Activated CD4-positive, alpha-beta T cell treated with anti-CD3 and anti-CD28 coated beads for 4 hours (primary cell): ENCODE measurements around the gene KCTD10.
A peak's percentile ranks its signal among the peaks of the same experiment; 100 is the strongest.

Experiments
- DNase-seq, 2 donors: peaks; one replicate each; pipeline ENCODE4 v3.0.0-alpha.2; 2020

KCTD10 gene, protein sequence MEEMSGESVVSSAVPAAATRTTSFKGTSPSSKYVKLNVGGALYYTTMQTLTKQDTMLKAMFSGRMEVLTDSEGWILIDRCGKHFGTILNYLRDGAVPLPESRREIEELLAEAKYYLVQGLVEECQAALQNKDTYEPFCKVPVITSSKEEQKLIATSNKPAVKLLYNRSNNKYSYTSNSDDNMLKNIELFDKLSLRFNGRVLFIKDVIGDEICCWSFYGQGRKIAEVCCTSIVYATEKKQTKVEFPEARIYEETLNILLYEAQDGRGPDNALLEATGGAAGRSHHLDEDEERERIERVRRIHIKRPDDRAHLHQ

GRCh38 chr12:109477185-109477962, at the start of gene KCTD10, which contains the start of gene UBE3B:
Gene KCTD10 (minus strand): TSS chr12:109477300. CDS start chr12:109477262, 38 bp downstream.
Gene UBE3B (plus strand): TSS chr12:109477634. CDS start chr12:109483552, 5,918 bp downstream.
- peak; percentile 81 to 84 for DNase-seq

DNA sequence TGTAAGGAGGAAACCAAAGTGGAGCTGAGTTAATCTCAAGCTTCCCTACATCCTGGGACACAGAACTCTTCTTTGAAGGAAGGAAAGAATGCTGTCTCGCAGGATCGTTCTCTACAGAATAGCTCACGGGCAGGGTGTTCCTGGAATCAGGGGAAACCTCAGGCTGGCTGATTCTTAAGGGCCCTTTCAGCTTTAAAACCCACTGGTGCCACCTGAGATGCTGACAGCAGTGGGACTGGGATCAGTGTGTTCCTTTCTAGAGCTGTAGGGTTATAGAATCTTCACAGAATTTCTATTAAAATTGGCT, 48.1 kb upstream of the KCTD10 start:
- no peak for DNase-seq

DNA sequence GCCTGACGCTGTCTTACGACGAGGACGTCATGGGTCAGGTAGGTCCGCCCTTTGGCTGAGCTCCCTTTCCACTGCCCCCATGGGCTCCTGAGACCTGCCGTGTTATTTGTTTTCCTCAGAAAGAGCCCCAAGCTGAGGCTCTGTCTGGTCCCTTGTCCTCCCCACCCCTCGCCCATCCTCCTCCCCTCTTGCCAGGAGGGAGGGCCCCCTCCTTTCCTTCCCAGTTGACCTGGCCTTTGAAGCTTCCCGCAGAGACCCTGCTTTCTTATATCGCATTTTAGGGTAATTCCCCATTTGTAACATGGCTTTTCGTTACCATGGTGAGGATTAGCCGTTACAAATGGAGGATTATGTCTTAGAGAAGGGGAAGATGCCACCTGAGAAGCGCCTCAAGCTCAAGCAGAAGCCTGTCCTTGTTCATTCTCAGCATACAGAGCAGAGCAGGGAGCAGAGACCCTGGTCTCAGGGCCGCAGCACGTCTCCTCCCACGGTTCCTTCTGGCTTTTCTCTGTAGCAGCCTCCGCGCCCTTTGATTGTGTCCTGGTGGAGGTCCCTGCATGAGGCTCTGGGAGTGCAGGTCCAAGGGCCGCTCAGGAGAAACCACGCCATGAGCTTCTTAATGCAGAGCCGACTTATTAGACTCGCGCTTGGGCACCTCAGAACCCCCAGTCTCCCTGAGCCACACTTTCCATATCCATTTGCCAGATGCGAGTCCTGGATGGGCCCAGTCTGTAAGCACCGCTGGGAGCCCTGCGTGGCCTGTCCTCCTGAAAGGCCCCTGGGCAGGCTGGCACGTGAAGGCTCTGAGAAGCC, 47.6 kb upstream of the KCTD10 start:
- no peak for DNase-seq

GRCh38 chr12:109523504-109523903, 46.4 kb upstream of the KCTD10 start:
- DNase-seq, result no peak

GRCh38 chr12:109523071-109523470, 46.0 kb upstream of the KCTD10 start:
- DNase-seq, result no peak

- DNase-seq, result no peak
Measured at GRCh38 chr12:109521831-109522230, 44.7 kb upstream of the KCTD10 start.

DNA sequence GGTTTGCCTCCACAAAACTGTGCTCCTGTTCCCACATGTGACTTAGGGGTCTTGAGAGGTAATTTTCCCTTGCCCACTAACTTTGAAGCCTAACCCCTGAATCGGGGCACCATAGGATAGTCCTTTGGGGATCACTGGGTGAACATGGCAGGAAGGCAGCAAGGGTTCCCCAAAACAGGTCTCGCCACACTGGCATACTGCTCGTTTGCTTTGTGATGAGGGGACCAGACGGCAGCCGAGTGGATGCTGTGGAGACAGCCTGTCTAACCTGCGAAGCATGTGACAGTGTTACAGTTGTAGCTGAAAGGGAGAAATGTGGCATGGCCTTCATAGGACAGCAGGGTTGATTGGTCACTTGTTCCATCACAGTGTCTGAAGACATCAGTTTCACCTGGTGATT, 42.7 kb upstream of the KCTD10 start:
- DNase-seq, result no peak

DNA sequence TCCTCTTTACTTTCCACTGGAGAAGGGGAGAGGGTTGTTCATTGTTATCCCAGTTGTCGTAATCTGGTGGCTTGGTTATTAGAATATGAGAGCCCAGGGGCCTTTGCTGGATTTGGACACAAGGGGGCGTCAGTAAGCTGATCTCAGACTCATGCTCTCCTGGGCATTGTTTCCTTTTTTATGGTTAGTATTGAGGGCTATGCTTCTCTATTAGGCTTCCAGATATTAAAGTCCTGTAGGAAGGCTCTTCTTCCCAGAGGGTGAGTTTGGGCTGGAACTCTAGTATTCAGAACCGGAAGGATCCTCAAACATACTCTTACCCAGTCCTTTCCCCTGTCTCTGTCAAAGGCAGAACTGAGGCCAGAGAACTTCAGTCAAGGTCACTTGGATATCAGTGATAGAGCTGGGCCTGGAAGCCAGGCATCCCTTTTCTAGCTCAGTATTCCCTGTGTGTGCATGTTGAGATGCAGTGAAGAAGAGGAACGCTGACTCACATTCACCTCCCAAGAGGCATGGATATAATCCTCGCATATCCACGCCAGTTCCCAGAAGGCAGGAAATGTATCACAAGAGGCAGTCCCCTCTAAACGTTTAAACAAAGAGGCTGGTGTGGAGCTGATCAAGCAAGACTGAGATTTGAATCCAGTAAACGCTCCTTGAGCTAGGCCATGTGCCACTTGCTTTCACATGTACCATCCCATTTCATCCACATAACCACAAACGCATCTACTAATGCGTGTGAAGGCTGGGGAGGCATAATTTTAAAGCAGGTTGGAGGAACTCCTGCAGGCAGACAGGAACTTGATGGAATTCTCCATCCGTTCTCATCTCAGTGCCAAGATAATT, 41.9 kb upstream of the KCTD10 start:
- DNase-seq, result peak; percentile 41 to 62

DNA sequence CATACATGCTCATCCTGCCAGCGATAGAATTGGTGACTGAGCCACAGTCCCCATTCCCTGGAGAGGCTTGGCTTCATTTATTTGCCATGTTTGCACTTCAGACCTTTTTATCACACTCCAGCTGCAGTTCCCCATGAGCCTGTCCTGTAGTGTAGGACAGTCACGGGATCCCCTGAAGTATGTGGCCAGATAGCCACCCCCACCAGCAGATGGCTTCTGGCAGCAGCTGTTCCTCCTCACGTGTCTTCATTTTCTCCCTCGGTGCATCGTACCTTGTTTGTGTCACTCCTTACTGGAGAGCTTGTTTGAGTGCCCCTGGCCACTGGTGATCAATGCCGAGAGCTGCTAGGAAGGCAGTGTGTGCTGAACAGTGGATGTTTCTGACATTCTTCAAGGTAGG, 40.5 kb upstream of the KCTD10 start:
- no peak for DNase-seq

DNA sequence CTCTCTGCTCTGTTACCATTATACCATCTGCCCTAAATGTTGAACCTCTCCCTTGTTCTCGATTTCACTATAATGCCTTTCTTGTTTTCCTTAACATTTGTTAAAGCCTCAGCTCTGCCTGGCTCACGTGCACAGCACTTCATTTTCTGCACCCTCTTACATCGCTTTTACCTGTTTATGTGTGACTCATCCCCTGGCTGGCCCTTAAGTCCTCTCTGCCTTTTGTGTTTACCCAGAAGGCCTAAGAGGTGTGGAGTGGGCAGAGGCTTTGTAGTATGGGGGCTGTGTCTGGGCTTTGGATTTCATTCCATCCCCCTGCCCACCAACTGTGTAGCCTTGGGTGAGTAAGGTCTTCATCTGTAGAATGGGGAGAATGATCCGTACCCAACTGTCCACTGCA, 36.9 kb upstream of the KCTD10 start:
- DNase-seq, result no peak

GRCh38 chr12:109513051-109513450, 36.0 kb upstream of the KCTD10 start:
- no peak for DNase-seq

DNA sequence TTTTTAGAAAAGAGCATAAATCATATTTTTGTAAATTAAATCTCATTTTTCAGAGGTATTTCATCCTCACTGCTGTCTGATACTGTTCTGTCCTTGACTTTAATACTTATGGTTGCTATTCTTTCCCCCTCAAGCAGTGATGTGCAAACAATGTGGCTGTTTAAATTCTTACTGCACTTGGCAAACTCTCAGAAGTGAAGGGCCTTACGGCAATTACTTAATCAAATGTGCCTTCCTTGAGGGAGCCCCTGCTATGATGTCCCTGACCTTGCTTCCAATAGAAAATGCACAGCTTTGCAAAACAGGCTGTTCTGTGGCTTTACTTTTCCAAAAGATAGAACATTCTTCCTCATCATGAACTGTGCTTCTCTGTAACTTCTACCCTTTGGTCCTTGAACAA, 35.5 kb upstream of the KCTD10 start:
- DNase-seq, result no peak

GRCh38 chr12:109510196-109510595, 33.1 kb upstream of the KCTD10 start:
- DNase-seq, result no peak

DNA sequence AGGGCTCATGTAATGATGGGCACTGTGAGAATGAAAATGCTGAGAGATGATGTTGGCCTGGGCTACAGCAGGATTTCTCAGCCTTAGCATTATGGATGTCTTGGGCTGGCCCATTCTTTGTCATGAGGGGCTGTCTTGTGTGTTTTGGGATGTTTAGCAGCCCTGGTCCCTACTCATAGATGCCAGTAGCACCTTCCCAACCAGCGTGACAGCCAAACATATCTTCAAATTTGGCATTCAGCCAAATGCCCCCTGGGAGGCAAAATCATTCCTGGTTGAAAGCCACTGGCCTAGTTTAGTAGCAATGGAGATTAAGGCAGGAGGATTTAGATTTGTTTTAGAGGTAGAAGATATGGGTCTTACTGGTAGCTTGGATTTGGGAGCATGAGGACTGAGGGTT, 27.0 kb upstream of the KCTD10 start:
- DNase-seq, result no peak

GRCh38 chr12:109503611-109504010, 26.5 kb upstream of the KCTD10 start:
- DNase-seq, result no peak

GRCh38 chr12:109502332-109502731, 25.2 kb upstream of the KCTD10 start:
- DNase-seq, result no peak

DNA sequence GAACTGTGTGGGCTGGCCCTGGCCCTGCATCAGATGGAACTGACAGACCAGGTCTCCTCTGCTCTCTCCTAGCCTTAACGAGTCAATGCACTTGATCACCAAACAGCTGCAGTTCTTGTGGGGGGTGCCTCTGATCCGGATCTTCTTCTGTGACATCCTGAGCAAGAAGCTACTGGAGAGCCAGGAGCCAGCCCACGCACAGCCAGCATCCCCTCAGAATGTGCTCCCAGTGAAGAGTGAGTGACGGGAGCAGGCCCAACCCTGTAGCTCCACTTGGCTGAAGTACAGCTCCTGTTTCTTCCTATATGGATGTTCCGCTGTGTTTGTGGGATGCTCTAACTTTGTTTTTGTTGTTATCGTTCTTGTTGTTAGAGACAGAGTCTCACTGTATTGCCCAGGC, 24.2 kb upstream of the KCTD10 start:
- DNase-seq, result no peak

DNA sequence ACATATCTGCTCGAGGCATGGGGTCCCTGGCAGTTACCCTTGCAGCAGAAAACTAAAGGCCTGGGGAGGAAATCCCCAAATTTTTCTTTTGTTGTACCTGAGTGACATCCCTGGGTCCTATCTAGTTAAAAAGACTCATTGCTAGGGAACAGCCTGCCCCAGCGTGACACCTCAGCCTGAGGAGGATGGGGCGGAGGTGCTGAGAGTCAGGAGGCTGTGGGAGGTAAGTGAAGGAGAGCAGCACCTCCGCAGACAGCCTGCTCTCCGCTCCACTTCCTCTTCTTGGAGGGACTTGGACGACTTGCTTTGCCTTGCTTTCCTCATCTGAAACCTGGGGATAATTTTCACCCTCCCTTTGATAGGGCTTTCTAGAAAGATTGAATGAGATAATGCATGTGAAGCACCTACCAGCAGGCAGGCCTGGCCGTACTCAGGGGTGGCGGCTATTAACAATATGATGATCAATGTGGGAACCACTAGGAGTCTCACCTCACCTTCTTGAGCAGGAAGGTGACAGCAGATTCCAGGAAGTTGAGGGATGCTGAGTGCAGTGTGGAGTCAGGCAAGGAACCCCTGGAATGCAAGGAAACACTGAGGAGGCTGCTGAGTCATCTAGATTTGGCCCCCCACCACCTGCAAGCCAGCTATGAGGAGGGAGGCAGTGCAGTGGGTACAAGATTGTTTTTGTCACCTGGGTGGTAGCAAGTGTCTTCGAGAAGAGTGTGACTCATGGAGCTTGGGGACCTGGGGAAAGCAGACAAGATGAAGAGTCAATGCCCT, 23.5 kb upstream of the KCTD10 start:
- no peak for DNase-seq

DNA sequence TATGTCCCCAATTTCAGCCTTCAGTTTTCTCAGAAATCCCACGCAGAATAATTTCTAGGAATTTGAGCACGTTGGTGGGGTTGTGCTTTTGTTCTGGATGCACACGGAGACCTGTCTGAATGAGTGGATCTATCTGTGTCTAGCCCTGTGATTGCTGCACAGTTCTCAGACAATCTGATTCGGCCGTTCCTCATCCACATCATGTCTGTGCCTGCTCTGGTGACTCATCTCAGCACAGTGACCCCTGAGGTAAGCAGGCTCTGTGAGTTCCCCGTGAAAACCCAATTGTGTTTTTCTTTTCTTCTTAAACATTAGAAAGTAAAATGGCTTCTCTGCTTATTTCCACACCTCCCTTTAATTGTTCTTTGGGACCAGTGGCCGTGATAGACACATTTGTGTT, 20.6 kb upstream of the KCTD10 start:
- DNase-seq, result no peak

DNA sequence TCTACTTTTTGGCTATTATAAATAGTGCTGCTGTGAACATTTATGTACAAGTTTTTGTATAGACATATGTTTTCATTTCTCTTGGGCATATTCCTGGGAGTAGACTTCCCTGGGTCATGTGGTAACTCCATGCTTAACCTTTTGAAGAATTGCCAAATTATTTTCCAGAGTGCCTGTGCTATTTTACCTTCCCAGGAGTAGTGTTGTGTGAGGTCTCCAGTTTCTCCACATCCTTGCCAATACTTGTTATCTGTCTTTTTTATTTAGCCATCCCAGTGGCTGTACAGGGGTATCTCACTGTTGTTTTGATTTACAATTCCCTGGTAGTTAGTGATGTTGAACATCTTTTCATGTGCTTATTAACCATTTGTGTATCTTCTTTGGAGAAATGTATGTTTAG, 19.2 kb upstream of the KCTD10 start:
- DNase-seq, result no peak

DNA sequence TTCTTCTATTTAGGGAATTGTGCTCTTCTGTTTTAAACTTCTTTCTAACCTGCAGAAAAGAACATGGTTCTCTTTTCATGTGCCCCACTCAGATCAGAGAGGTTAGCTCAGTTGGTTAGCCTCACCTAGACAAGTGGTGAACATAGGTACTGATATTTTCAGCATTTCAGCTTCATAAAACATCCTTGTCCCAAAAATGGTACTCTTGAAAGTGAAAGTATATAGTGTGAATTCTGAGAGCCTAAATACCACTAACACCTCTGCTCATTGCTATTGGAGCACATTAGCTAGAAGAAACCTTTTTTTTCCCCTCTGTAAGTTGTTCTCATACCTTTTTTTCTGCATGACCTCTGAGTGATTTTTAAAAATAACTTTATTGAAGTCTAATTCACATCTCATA, 17.9 kb upstream of the KCTD10 start:
- no peak for DNase-seq

- DNase-seq, result no peak
Measured at GRCh38 chr12:109494348-109494881, 17.3 kb upstream of the KCTD10 start.
